Stimulated activated CD4-positive, alpha-beta T cell treated with anti-CD3 and anti-CD28 coated beads, TNF-alpha, amount 100 ng/mL, for 48 hours (primary cell): ENCODE results near the gene OTUD3.
"Not testable (repeated sequence)": the region's sequence is repeated elsewhere in the genome, so short reads cannot be mapped to it uniquely, and the experiment has no call there.

Source experiments
- DNase-seq, 3 donors: peaks; one replicate each; pipeline ENCODE4 v3.0.0-alpha.2; 2020; ENCODE audit warnings: low read depth in 3 of 3

Gene OTUD3

GRCh38 chr1:19882111-19883071, at the start of gene OTUD3:
OTUD3 (plus strand) TSS chr1:19882395; CDS start chr1:19882514, 119 bp downstream.
- peak; percentile 90 to 91 (median 91) for DNase-seq

GRCh38 chr1:19835578-19835977, 46.6 kb upstream of the OTUD3 start:
- DNase-seq = no peak

GRCh38 chr1:19837866-19838265, 44.3 kb upstream of the OTUD3 start:
- DNase-seq = no peak

- DNase-seq = no peak
Measured at GRCh38 chr1:19840228-19840627, 42.0 kb upstream of the OTUD3 start.

GRCh38 chr1:19844731-19845495, 37.3 kb upstream of the OTUD3 start:
- DNase-seq = no peak

GRCh38 chr1:19845555-19845954, 36.6 kb upstream of the OTUD3 start:
- no peak for DNase-seq

- no peak for DNase-seq
Measured at GRCh38 chr1:19846338-19846737, 35.9 kb upstream of the OTUD3 start.

- not testable (repeated sequence) for DNase-seq
Measured at GRCh38 chr1:19847334-19847733, 34.9 kb upstream of the OTUD3 start.

GRCh38 chr1:19849307-19849706, 32.9 kb upstream of the OTUD3 start:
- not testable (repeated sequence) for DNase-seq

GRCh38 chr1:19850214-19850613, 32.0 kb upstream of the OTUD3 start:
- DNase-seq = no peak

GRCh38 chr1:19852036-19852435, 30.2 kb upstream of the OTUD3 start:
- no peak for DNase-seq

- DNase-seq = no peak
Measured at GRCh38 chr1:19854866-19855265, 27.3 kb upstream of the OTUD3 start.

GRCh38 chr1:19858893-19859292, 23.3 kb upstream of the OTUD3 start:
- DNase-seq = no peak

- no peak for DNase-seq
Measured at GRCh38 chr1:19859876-19860275, 22.3 kb upstream of the OTUD3 start.

GRCh38 chr1:19860418-19860817, 21.8 kb upstream of the OTUD3 start:
- DNase-seq = no peak

- DNase-seq = no peak
Measured at GRCh38 chr1:19861034-19861433, 21.2 kb upstream of the OTUD3 start.

- DNase-seq = no peak
Measured at GRCh38 chr1:19861842-19862530, 20.2 kb upstream of the OTUD3 start.

- no peak for DNase-seq
Measured at GRCh38 chr1:19862944-19863343, 19.3 kb upstream of the OTUD3 start.

GRCh38 chr1:19864570-19865160, 17.5 kb upstream of the OTUD3 start:
- no peak for DNase-seq

- no peak for DNase-seq
Measured at GRCh38 chr1:19866029-19866428, 16.2 kb upstream of the OTUD3 start.

GRCh38 chr1:19866758-19867157, 15.4 kb upstream of the OTUD3 start:
- no peak for DNase-seq

GRCh38 chr1:19868575-19868974, 13.6 kb upstream of the OTUD3 start:
- not testable (repeated sequence) for DNase-seq
